GM18867 (cell line): ENCODE results near the gene TXNRD2.

Source experiments
- ATAC-seq: cut with Tn5 transposase; IDR thresholded peaks from one replicate; pipeline ENCODE4 v1.9.1; 2021; ENCODE audit warnings: mild to moderate bottlenecking, moderate library complexity; ENCODE audit not compliant: unreplicated experiment

TXNRD2 gene

DNA sequence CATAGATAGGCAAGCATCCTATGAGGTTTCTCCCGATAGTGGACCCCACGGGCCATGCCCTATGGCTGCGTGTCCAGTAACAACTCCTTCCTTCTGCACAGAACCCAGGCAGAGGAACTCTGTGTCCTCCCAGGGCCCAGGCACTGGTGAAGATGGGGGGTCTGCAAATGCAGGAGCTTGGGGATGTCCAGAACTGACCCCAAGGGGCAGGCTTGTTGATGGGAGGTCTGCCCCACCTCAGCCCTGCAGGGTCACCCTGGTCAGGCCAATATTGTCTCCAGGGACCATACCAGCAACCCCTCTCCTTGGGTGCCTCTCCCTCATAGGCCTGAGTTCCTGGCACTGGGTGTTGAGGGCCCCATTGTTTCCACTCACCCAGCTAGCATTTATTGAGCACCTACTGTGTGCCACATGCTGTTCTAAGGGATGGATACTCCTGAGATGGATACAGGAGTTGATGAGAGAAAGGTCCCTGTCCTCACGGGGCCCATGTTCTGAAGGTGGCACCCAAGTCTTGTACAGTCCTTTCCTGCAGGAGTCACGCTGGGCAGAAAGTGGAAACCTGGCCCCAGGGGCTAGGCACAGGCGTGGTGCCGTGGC, 26.3 kb upstream of the TXNRD2 start:
- no peak for ATAC-seq

DNA sequence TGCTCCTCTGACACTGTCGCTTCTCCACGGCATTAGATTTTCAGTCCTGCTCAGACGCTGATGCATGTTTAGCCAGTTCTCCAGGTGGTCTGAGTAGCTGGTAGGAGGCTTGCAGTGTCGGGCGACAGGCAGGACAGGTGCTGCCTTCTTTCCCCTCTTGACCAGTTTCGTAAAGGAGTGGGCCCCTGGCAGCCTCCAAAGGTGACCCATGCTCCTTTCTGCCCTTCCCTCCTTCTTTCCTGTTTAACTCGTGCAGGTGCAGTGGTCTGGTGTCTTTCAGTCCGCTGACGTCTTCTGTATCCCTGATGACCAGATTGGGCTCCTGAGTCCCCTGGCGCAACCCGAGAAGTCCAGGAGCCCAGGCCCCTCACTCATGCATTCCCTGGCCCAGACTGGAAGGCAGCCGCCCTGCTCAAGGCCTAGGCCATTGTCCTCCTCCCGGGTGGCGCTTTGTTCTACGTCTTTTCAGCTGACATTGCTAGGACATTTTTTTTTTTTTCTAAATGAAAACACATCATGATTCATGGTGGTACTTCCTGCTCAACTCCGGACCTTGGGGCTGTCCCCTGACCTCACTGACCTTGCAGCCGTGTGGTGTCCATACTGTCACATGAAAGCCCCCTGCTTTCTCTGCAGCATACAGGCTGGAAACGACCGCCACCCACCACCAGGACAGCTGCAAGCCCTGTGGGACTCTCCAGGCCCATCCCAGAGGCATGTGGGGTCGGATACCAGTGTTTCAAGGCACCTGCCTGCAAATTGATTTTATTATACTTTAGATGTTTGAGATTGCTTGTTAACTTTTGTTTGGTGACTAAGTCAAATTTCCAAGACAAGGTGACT, 25.5 kb upstream of the TXNRD2 start:
- ATAC-seq, result no peak

DNA sequence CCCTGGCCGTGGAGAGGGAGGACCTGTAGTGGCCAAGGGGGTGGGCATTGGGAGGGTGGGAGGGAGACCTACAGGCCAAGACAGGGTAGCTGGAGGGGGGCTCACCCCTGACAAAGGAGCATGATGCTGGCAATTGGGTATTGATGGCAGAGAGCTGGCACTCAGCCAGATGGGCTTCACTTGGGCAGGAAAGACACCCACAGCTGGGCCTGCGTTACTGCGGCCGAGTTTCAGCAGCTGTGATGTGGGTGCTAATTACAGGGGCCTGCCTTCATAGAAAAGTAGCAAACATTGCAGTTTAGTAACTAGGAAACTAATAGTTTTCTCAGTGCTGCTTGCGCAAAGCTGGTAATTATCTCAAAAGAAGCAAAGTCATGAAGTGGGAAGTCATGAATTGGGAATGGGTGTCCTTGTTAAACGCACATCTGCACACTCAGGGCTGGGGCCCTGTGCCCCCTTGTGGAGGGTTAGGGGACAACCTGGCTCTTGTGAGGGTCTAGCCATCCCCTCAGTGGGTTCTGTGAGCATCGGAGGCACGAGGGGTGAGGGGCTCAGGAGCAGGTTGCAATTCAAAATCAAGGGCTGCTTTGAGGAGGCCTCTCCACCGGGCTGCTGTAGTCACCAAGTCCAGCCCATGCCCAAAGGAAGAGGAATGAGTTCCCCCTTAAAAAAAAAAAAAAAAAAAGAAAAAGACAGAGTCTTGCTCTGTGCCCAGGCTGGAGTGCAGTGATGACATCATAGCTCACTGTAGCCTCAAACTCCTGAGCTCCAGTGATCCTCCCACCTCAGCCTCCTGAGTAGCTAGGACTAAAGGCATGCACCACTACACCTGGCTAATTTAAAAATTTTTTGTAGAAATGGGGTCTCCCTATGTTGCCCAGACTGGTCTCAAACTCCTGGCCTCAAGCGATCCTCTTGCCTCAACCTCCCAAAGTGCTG, 24.4 kb upstream of the TXNRD2 start:
- no peak for ATAC-seq

DNA sequence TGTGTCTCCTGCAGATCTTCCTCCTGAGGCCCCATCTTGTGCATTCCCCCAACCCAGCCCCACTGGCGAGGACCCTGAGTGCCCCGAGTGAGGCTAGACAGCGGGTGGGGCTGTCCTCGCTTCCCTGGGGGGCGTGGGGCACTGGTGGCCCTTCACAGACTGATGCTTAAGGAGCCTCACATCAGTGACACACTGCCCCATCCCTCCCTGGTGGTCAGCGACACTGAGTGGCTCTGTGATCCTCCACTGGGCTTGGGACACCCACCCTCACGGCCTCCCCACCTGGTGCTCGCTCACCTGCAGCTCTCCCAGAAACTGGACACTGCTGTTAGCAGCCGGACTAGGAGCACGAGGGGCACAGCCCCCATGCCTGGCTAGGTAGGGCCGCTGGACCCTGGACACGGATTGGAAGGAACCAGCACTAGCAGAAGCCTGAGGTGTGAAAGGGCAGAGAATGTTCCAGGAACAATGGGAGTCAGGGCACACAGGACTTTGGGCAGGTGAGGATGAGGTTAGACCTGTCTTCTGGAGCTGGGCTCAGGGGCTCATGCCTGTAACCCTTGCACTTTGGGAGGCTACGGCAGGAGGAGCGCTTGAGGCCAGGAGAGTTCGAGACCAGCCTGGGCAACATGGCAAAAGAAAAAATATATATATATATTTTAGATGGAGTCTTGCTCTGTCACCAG, 23.2 kb upstream of the TXNRD2 start:
- no peak for ATAC-seq

DNA sequence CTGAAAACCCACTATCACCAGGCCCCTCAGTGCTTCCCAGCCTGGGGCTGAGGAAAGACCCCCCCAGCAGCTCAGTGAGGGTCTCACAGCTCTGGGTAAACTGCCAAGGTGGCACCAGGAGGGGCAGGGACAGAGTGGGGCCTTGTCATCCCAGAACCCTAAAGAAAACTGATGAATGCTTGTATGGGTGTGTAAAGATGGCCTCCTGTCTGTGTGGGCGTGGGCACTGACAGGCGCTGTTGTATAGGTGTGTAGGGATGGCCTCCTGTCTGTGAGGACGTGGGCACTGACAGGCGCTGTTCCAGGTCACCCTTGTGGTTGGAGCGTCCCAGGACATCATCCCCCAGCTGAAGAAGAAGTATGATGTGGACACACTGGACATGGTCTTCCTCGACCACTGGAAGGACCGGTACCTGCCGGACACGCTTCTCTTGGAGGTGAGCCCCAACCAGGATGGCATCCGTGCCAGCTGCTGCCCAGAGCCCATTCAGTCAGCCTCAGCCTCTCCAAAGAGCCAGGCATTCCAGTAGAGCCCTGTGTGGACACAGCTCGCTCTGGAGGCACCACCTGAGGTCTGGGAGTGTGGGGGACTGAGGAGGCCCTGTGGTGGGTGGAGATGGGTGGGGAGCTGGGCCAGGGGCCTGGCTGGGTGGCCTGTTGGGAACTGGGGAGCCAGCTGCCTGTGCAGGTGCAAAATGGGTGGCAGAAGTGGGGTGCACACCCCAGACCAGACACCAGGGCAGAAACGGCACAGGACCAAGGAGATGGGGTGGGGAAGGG, 22.4 kb upstream of the TXNRD2 start:
- no peak for ATAC-seq

DNA sequence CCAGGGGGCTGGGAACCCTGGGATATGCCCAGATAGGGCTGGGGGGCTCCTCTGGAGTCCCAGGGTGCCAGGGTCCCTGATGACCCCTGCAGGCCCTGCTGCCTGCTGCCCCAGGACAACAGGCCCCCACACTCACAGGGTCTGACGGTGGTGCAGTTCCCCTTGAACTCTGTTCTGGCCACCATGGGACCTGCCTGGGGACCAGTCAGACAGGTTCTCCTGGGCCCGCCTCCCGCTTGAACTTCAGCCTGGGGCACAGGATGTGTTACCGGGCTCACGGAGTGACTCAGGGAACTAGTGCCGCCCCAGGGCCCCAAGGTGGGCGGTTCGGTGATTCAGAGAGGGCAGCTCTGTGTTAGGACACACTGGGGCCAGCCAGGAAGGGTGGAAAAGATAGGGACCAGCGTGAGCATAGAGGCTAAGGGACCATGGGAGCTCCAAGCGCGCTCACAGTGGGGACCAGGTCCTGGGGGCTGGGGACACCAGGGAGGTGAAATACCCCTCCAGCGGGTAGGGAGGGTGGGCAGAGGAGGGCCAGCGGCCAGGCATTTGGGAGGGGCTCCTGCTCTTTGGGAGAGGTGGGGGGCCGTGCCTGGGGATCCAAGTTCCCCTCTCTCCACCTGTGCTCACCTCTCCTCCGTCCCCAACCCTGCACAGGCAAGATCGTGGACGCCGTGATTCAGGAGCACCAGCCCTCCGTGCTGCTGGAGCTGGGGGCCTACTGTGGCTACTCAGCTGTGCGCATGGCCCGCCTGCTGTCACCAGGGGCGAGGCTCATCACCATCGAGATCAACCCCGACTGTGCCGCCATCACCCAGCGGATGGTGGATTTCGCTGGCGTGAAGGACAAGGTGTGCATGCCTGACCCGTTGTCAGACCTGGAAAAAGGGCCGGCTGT, 21.5 kb upstream of the TXNRD2 start:
- no peak for ATAC-seq

DNA sequence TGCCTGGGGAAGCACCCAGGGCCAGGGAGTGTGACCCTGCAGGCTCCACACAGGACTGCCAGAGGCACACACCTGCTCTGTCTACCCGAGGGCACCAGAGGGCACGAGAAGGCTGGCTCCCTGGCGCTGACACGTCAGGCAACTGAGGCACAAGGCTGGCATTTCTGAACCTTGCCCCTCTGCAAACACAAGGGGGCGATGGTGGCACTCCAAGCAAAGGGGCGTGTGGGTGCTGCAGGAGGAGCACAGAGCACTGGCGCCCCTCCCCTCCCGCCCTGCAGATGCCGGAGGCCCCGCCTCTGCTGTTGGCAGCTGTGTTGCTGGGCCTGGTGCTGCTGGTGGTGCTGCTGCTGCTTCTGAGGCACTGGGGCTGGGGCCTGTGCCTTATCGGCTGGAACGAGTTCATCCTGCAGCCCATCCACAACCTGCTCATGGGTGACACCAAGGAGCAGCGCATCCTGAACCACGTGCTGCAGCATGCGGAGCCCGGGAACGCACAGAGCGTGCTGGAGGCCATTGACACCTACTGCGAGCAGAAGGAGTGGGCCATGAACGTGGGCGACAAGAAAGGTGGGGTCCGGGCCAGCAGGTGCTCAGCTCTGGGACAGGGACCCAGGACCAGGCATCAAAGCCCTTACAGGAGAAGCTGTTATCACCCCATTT, 20.8 kb upstream of the TXNRD2 start:
- no peak for ATAC-seq

DNA sequence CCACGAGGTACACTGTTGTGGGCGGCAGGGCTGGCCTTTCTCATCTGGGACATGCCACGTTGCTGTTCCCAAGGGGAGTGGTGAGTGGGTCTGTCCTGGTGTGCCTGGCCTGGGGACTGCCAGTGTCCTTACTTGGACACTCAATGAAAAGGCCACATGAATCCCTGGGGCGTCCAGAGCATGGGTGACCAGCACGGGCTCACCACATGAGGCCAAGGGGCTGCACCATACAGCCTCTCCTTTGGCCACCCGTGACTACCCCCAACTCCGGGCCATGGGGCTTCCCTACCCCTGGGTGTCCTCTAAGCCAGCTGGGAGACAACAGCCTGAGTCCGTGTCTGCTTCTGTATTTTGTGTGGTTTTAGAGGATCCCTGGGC, 20.2 kb upstream of the TXNRD2 start:
- ATAC-seq, result no peak

DNA sequence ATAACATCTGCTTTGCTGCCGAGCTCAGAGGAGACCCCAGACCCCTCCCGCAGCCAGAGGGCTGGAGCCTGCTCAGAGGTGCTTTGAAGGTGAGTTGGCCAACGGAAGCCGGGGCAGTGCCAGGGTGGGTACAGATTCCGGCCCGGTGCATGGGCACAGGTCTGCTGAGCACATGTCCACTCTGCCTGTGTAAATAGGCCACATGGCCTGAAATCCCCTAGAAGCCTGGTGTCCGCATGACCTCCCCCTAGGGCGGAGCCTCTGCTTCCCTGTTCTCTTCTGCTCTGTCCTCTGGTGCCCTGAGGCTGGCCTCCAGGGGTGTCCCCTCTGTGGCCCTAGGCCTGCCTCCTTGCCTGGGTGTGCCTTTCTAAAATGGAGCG, 19.6 kb upstream of the TXNRD2 start:
- ATAC-seq, result no peak

DNA sequence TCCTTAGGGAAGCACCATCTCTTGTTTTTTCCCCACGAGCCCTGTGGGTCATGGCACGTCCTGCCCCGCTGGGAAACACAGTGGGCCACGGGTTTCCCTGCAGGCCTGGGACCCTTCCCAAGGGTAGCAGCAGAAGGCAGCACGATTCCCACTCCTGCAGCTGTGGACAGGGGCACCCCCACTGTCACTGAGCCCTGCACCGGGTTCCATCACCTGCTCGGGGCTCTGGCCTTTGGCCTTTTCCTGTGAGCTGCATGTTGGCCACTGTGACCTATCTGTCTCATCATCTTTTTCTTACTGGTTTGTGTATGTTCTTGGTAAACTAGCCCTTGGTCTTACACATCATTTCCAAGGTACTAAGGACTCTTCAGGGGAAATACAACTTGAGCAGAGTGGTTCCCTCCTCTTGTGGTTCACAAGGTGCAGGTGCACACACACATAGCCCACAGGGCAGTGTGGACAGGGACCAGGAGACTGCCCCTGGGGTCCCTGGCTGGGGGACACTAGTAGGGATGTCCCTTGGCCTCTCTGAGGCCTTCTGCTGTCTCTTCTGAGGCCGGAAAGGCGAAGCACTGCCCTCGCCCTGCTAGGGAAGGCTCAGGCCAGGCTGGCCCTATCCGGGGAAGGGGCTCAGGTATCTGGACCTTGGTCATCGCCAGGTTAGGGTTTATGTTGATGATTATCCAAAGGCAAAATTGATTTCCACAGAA, 19.0 kb upstream of the TXNRD2 start:
- no peak for ATAC-seq

DNA sequence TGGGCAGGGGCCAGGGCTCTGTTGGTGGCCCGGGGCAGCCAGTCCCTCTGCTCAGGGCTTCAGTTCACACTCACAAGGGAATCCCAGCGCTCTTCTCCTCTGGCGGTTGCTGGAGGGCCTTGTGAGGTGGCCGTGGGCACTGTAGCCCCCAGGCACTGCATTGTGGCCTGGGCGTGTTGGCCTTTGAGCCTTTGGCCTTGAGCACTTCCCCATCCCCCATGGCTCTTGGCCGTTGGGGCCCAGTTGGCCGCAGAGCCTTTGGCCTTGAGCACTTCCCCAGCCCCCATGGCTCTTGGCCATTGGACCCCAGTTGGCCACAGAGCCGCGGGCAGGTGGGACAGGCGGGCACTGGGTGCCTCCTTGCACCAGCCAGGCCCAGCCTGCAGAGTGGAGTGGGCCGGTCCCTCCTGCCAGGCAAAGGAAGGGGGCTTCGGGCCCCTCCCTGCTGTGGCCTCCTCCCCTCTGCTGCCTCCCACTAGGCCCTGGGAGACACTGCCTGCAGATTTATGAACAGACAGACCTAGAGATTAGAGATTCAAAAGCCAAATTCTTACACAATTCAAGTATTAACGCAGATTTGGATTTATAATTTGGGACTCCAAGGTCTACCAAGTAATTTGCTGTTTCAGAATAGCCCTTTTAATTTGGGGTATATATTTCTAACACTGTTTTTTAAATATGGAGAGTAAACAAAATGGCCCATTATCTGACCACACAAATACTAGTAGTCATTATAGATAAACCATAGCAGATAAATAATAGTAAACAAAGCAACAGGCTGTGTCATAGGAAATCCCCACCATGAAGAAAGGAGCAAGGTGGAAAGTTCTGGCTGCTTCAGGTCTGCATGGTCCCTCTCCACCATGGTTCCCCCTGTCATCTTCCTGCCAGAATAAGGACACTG, 18.2 kb upstream of the TXNRD2 start:
- no peak for ATAC-seq

DNA sequence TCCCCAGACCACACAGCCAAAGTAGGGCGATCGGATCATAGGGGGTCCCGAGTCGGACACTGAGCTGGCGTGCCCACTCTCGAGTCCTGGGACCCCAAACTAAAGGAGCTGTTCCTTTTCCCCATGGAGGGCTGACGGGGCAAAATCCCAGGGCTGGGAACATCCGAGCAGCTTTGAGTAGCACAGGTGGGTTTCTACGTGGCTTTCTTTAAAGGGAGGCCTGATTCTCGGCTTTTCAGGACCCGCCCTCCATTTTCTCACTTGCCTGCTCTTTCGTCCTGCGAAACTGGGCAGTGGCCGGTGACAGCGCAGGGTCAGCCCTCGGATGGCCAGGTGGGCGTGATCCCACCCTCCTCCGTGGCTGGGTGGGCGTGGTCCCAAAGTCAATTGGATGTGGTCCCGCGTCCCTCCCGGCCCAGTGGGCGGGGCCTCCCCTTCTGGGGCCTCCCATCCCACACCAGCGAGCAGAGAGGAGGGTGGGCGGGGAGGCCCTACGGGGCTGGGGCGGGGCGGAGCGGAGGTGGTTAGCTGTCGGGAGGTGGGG, 17.5 kb upstream of the TXNRD2 start:
- ATAC-seq, result no peak

DNA sequence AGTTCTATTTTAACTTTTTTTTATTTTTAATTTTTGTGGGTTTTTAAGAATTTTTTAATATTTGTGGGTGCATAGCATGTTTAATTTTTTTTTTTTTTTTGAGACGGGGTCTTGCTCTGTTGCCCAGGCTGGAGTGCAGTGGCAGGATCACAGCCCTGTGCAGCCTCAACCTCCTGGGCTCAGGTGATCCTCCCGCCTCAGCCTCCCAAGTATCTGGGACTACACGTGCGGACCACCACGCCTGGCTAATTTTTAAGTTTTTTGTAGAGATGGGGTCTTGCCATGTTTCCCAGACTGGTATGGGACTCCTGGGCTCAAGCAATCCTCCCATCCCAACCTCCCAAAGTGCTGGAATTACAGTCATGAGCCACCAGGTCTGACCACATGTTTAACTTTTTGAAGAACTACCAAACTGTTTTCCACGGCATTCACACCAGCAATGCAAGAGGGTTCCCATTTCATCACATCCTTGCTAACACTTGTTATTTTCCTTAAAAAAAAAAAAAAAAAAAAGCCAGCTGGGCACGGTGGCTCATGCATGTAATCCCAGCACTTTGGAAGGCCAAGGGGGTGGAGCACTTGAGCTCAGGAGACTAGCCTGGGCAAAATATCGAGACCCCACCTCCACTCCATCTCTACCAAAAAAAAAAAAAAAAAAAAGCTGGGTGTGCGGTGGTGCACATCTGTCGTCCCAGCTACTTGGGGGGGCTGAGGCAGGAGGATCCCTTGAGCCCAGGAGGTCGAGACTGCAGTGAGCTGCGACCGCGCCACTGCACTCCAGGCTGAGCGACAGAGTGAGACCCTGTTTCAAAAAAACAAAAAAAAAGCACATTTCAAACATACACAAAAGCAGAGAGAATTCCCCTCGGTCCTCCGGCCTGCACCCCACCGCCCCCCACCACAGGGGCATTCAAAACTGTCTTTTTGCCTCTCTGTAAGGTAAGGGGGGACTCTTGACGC, 16.7 kb upstream of the TXNRD2 start:
- no peak for ATAC-seq

DNA sequence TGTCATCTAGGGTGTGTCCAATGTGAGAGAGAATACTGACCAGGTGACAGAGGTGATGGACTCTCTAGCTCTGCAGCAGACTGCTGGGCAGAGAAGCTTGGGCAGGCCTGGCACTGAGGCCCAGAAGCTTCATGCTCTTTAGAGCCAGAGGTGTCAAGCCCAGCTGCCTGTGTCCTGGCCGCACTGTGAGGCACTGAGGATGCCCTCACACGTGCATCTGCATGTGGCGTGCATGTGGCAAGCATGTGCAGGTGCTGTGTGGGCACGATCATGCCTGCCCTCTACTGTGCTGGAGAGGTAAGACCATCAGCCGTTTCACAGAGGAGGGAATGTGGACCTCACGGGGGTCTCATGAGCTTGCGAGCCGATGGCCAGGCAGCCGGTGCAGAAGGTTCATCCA, 15.8 kb upstream of the TXNRD2 start:
- no peak for ATAC-seq

DNA sequence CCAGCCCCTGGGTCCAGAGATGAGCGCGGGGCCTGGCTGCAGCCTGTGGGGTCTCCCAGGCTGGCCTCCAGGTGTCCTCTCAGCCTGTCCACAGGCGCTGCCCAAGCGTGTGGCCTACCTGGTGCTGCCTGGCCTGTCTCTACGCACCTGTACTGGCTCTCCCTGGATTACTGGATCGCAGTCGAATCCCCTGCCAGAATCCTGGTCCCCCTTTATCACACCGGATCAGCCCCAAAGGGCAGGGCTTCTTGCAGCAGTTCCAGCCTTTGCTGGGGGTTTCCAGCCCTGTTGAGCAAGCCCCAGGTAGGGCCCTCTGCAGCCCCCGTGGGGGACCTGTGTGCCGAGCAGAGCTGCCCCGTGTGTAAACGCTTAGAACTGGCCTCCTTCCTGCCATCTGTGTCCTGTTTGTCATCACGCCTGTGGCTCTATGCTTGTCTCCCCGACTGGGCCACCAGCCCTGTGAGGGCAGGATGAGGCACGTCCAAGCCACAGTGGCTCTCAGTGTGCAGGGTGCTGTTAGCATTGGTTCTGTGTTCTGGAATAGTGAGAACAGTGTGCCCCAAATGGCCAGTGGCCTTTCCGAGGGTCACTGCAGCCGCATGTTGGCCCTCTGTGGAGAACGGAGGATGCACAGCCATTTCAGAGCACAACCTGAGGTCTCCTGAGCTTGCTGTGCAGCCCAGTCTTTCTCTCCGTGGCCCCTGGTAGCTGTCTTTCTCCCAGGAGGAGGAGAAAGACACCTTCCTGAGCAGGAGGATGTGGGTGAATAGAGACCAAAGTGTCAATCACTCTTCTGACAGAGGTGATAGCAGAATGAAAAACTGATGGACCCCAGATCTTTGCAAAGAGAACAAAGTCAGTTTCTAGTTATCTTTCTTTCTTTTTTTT, 13.9 kb upstream of the TXNRD2 start:
- ATAC-seq, result no peak
